DND-41 (cell line): ENCODE measurements around the gene ARPC4.

Experiments
- EZH2 ChIP-seq: IDR thresholded peaks from 3 replicates; pipeline ENCODE4 v1.6.1; 2012; ENCODE audit warnings: borderline replicate concordance, low read depth, mild to moderate bottlenecking, moderate library complexity, low read length, inconsistent platforms; ENCODE audit not compliant: severe bottlenecking
- TF ChIP-seq, protein P1 (sequence below): IDR thresholded peaks from 2 replicates; pipeline ENCODE4 v1.5.1; 2012; ENCODE audit warnings: borderline replicate concordance, low read length, moderate library complexity, mild to moderate bottlenecking; ENCODE audit not compliant: poor library complexity, severe bottlenecking; ENCODE audit errors: extremely low read depth

- TF ChIP-seq, protein P1, sequence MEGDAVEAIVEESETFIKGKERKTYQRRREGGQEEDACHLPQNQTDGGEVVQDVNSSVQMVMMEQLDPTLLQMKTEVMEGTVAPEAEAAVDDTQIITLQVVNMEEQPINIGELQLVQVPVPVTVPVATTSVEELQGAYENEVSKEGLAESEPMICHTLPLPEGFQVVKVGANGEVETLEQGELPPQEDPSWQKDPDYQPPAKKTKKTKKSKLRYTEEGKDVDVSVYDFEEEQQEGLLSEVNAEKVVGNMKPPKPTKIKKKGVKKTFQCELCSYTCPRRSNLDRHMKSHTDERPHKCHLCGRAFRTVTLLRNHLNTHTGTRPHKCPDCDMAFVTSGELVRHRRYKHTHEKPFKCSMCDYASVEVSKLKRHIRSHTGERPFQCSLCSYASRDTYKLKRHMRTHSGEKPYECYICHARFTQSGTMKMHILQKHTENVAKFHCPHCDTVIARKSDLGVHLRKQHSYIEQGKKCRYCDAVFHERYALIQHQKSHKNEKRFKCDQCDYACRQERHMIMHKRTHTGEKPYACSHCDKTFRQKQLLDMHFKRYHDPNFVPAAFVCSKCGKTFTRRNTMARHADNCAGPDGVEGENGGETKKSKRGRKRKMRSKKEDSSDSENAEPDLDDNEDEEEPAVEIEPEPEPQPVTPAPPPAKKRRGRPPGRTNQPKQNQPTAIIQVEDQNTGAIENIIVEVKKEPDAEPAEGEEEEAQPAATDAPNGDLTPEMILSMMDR = no peak
- no peak for TF ChIP-seq EZH2
Observed at GRCh38 chr3:9833078-9833477, 40.2 kb downstream of the ARPC4 start.
